Common myeloid progenitor, CD34-positive (primary cell): ENCODE data around the gene GNAO1.

Source experiments
- CTCF ChIA-PET: fragments of 350-600 bp; sonication (Branson Sonifier 250); formaldehyde crosslinking; loops from one replicate; lab custom pipeline; 2021; ENCODE audit warnings: antibody characterized with exemption; lab: Charles Lee
- POLR2A ChIA-PET: fragments of 350-600 bp; sonication (Branson Sonifier 250); formaldehyde crosslinking; loops from one replicate; lab custom pipeline; 2021; ENCODE audit warnings: antibody characterized with exemption; lab: Charles Lee
- DNase-seq, 3 donors: peaks; one replicate each; pipeline versions ENCODE4 v3.0.0 to v3.0.0-alpha.2; 2013
- H3K27ac ChIP-seq, 2 experiments: 1 replicate in 1 of 2; 2 replicates in 1 of 2; pipeline ENCODE4 v1.7.0; 2013; ENCODE audit warnings: inconsistent platforms in 2 of 2, low read length in 2 of 2, mild to moderate bottlenecking in 2 of 2, low read depth in 1 of 2, moderate library complexity in 1 of 2; ENCODE audit not compliant: severe bottlenecking in 2 of 2, insufficient read depth in 1 of 2, poor library complexity in 1 of 2
- H3K27me3 ChIP-seq, 5 experiments: replicated peaks in 2 of 5; 1 replicate in 3 of 5; 2 replicates in 2 of 5; pipeline versions ENCODE4 v1.6.1 to v1.7.0; 2013; ENCODE audit warnings: low read length in 4 of 5, mild to moderate bottlenecking in 2 of 5, moderate library complexity in 2 of 5, inconsistent platforms in 1 of 5; ENCODE audit not compliant: insufficient read depth in 5 of 5, control insufficient read depth in 4 of 5
- H3K36me3 ChIP-seq, 4 experiments: 1 replicate in 2 of 4; 2 replicates in 2 of 4; pipeline versions ENCODE4 v1.6.1 to v1.7.0; 2013; ENCODE audit warnings: low read length in 3 of 4, control low read depth in 1 of 4, mild to moderate bottlenecking in 1 of 4; ENCODE audit not compliant: control insufficient read depth in 4 of 4, insufficient read depth in 4 of 4
- H3K4me1 ChIP-seq, 4 experiments: 1 replicate in 3 of 4; 2 replicates in 1 of 4; pipeline versions ENCODE4 v1.6.1 to v1.7.1; 2013; ENCODE audit warnings: low read length in 3 of 4, mild to moderate bottlenecking in 3 of 4, control low read depth in 1 of 4, inconsistent platforms in 1 of 4, moderate library complexity in 1 of 4; ENCODE audit not compliant: control insufficient read depth in 4 of 4, insufficient read depth in 4 of 4; ENCODE audit errors: control extremely low read depth in 1 of 4
- H3K4me3 ChIP-seq, 7 experiments: 1 replicate in 4 of 7; 2 replicates in 3 of 7; pipeline versions ENCODE4 v1.5.1 to v1.7.0; 2013; ENCODE audit warnings: mild to moderate bottlenecking in 7 of 7, low read length in 6 of 7, moderate library complexity in 6 of 7, inconsistent platforms in 2 of 7, low read depth in 2 of 7, control low read depth in 1 of 7; ENCODE audit not compliant: insufficient read depth in 4 of 7, control insufficient read depth in 1 of 7; ENCODE audit errors: extremely low read depth in 1 of 7
- H3K9me3 ChIP-seq, 5 experiments: 1 replicate in 4 of 5; 2 replicates in 1 of 5; pipeline versions ENCODE4 v1.6.1 to v1.7.1; 2013; ENCODE audit warnings: low read length in 4 of 5, mild to moderate bottlenecking in 2 of 5, inconsistent platforms in 1 of 5, low read depth in 1 of 5, moderate library complexity in 1 of 5; ENCODE audit not compliant: control insufficient read depth in 4 of 5, insufficient read depth in 2 of 5; ENCODE audit errors: control extremely low read depth in 1 of 5
- WGBS: methylation state at CpG from one replicate; pipeline ENCODE4 v1.1.5; 2013; ENCODE audit not compliant: insufficient coverage; 5-methylcytosine and 5-hydroxymethylcytosine counted together

The GNAO1 gene

DNA sequence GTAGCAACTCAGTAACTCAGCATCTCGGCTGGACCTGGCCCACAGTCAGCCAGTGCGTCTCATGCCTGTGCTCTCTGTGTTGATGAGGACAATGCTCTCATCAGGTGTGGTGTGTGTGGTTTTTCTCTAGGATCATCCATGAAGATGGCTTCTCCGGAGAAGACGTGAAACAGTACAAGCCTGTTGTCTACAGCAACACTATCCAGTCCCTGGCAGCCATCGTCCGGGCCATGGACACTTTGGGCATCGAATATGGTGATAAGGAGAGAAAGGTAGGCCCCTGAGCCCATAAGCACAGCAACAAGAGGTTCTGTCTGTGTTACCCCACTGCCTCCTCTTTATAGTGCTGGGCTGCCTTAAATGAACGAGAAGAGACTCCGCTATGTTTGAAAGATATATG, 84.5 kb downstream of the GNAO1 start:
- ChIA-PET POLR2A (no interaction called here), CTCF (interaction anchor here (1.7 kb wide), 1 partner anchor 32 kb away, joined by 3 read pairs; no protein-coding TSS in a partner anchor)
- H3K36me3 ChIP-seq: no peaks in the 10 kb centered on the region
- no peak overlapping the region for H3K4me3 ChIP-seq
- H3K9me3 ChIP-seq: no peaks in the 10 kb centered on the region
- H3K4me1 ChIP-seq: peaks cover 3 to 41% (median 27%) of the 10 kb centered on the region in 4 experiments
- no peaks in the 10 kb centered on the region for H3K27me3 ChIP-seq
- no peak for DNase-seq
- WGBS: 94% methylated on average over 7 of the region's 9 CpGs
- no peak overlapping the region for H3K27ac ChIP-seq

DNA sequence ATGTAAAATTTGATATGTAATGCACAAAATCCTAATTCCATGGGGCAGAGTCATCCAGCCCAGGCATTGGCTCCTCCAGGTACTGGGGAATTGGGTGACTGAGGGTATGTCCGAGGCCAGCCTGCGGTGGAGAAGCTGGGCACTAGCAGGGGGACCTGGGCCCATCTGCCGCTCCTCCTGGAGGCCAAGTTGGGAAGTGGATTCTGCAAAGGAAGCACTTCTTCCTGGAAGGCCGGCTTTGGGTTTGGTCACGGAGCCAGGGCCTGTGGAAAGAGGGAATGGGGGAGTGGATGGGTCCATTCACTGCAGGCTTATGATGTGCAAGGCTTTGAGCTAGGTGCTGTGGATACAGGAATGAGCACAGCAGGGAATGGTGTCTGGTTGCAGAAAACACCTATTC, 85.8 kb downstream of the GNAO1 start:
- WGBS: 100% methylated on average over 4 of the region's 5 CpGs
- Histone ChIP-seq H3K4me3 (no peak overlapping the region), H3K4me1 (peaks cover 3 to 46% (median 29%) of the 10 kb centered on the region in 4 experiments), H3K27me3 (no peaks in the 10 kb centered on the region), H3K9me3 (no peaks in the 10 kb centered on the region), H3K27ac (no peak overlapping the region), H3K36me3 (no peaks in the 10 kb centered on the region)
- CTCF ChIA-PET: interaction anchor here (0.8 to 1.3 kb wide), 2 partner anchors 12 to 23 kb away, joined by 3 to 4 read pairs; no protein-coding TSS in a partner anchor
- POLR2A ChIA-PET: no interaction called here
- no peak for DNase-seq

DNA sequence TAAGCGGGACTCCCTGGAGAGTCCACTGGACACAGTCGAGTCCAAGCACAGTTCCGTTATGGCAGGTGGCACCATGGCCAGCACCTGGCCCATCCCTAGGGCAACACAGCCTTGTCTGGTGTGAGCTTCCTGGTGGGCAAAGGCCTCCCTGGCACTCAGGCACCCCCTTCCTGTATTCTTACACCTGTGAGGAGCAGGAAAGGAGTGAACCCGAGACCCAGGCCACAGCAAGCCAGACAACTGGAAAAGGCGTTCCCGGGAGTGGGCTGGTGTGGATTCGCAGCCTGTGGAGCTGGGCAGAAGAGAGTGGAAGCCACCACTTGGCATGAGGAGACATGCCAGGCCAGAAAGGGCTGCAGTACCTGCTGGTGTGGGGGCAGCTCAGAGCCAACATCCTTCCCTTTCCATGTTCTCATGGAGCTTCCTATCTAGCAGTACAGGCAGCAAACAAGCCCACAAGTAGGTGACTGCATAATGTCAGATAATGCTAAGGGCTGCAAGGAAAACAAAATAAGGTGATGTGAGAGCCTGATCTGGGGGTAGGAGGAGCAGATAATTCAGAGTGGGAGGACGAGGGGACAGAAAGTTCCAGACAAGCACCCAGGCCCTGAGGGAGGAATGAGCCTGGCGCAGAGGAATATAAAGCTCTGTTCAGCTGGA, 87.0 kb downstream of the GNAO1 start:
- H3K27ac ChIP-seq: no peak overlapping the region

DNA sequence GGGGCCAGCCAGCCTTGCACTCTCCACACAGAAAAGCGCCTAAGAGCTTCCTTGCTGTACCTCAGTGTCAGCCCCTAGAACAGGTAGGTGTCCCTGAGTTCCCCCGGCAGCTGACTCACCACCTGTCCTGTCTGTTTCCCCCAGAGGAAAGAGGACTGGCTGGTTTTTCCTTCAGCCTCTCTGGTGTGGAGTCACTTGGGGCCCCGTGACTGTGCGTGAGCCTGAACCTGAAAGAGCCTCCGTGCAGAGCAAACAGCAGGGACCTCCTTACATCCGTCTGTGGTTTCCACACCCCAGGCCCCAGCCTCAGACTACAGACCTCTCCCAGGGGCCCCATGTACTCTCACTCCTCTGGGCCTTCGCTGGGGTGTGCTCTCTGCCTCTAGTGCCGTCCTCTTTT, 87.8 kb downstream of the GNAO1 start:
- WGBS: 4% methylated on average over 7 of the region's 8 CpGs
- H3K4me3 ChIP-seq: peak overlapping the region in 3 of 7 experiments; percentile 10 to 46 (median 29)
- peaks cover 0 to 46% (median 32%) of the 10 kb centered on the region in 4 experiments for H3K4me1 ChIP-seq
- CTCF ChIA-PET: interaction anchor here (1.4 to 7.0 kb wide), 7 partner anchors 14 to 40 kb away, joined by 3 to 29 read pairs (median 4); no protein-coding TSS in a partner anchor
- peak; percentile 44 to 92 (median 88) for DNase-seq
- H3K27me3 ChIP-seq: no peaks in the 10 kb centered on the region
- no peaks in the 10 kb centered on the region for H3K9me3 ChIP-seq
- POLR2A ChIA-PET: interaction anchor here (0.8 kb wide), 1 partner anchor 14 kb away, joined by 3 read pairs; no protein-coding TSS in a partner anchor
- H3K27ac ChIP-seq: peak overlapping the region in 1 of 2 experiments; percentile 37
- no peaks in the 10 kb centered on the region for H3K36me3 ChIP-seq

More for the DNA sequence above, 87.0 kb downstream of the GNAO1 start:
- no peaks in the 10 kb centered on the region for H3K27me3 ChIP-seq
- ChIA-PET CTCF (interaction anchor here (1.0 to 7.0 kb wide), 9 partner anchors 8 to 41 kb away, joined by 3 to 29 read pairs (median 4); no protein-coding TSS in a partner anchor), POLR2A (interaction anchor here (0.6 to 0.8 kb wide), 2 partner anchors 13 to 26 kb away, joined by 4 read pairs; no protein-coding TSS in a partner anchor)
- no peaks in the 10 kb centered on the region for H3K36me3 ChIP-seq
- 76% methylated on average over 6 of the region's 9 CpGs for WGBS
- peak overlapping the region in 1 of 7 experiments; percentile 10 for H3K4me3 ChIP-seq
- H3K4me1 ChIP-seq: peaks cover 0 to 46% (median 32%) of the 10 kb centered on the region in 4 experiments
- no peaks in the 10 kb centered on the region for H3K9me3 ChIP-seq
- DNase-seq: peak in 2 of 3 donors; percentile 38 to 59

DNA sequence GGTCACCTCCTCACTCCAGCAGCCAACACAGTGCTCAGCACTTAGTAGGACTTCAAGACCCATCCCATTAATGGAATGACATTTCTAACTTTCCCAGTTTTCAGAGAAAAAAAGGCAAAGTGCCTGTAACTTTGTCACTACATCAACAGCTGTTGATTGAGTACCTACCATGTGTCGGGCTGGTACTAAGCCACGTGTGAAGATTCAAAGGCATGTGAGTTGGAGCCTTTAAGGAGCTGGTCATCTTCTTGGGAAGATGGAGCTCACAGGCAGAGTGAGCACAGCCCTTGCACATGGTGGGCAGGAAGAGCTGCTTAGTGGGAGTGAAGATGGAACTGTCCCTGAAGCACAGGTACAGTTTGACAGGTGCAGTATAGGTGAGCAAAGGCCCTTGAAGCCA, 88.6 kb downstream of the GNAO1 start:
- DNase-seq: no peak
- H3K36me3 ChIP-seq: no peaks in the 10 kb centered on the region
- POLR2A ChIA-PET: interaction anchor here (0.8 kb wide), 1 partner anchor 15 kb away, joined by 3 read pairs; no protein-coding TSS in a partner anchor
- no peaks in the 10 kb centered on the region for H3K9me3 ChIP-seq
- H3K4me3 ChIP-seq: no peak overlapping the region
- H3K4me1 ChIP-seq: peaks cover 0 to 46% (median 32%) of the 10 kb centered on the region in 4 experiments
- CTCF ChIA-PET: interaction anchor here (0.6 to 7.0 kb wide), 10 partner anchors 10 to 117 kb away, joined by 3 to 29 read pairs (median 3); no protein-coding TSS in a partner anchor
- WGBS: 100% methylated on average over 2 of the region's 2 CpGs
- no peak overlapping the region for H3K27ac ChIP-seq
- H3K27me3 ChIP-seq: no peaks in the 10 kb centered on the region

DNA sequence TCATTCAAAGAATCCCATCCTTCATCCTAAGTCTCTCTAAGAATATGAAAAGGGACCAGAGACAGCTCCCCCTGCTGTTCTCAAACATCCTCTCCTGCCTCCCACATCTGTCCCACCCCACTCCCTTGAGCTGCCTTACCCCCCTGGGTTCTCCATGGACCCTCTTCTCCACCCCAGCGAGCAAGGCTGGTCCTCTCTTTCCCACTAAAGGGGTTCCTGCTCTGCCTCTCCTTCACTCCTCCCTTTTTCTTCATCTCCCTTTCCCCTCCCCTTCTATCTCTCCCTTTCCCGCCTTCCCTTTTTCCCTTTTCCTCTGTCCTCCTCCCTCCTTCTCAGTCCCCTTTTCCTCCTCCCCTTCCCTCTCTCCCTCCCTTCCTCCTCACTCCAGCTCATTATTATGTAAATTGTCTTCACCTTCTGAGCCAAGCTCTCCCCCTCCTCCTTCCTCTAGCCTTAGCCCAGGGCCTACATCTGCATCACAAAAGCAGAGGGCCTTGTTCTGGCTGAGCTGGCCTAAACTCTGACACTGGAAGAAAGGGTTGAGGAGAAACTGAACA, 90.0 kb downstream of the GNAO1 start:
- Histone ChIP-seq H3K4me1 (peaks cover 0 to 46% (median 31%) of the 10 kb centered on the region in 4 experiments), H3K36me3 (no peaks in the 10 kb centered on the region), H3K9me3 (no peaks in the 10 kb centered on the region), H3K4me3 (no peak overlapping the region), H3K27me3 (no peaks in the 10 kb centered on the region), H3K27ac (no peak overlapping the region)
- 92% methylated on average over 2 of the region's 2 CpGs for WGBS
- DNase-seq: no peak
- ChIA-PET CTCF (interaction anchor here (1.1 to 7.0 kb wide), 8 partner anchors 8 to 38 kb away, joined by 3 to 29 read pairs (median 5); no protein-coding TSS in a partner anchor), POLR2A (no interaction called here)
